Measurements from ENCODE around the gene LRIG3.
A peak's percentile ranks its signal among the peaks of the same experiment; 100 is the strongest.
"Not testable (repeated sequence)": the region's sequence is repeated elsewhere in the genome, so short reads cannot be mapped to it uniquely, and the experiment has no call there.

Gene LRIG3

GRCh38 chr12:58920102-58920960 is at the start of gene LRIG3:
LRIG3 (minus strand) TSS chr12:58920504; CDS start chr12:58920235, 269 bp downstream.
- DNase-seq = peak; percentile 6

GRCh38 chr12:58969237-58969636 is 48.9 kb upstream of the LRIG3 start:
- no peak for DNase-seq

GRCh38 chr12:58967561-58967960 is 47.3 kb upstream of the LRIG3 start:
- DNase-seq = no peak

- no peak for DNase-seq
Measured at GRCh38 chr12:58966939-58967338, 46.6 kb upstream of the LRIG3 start.

GRCh38 chr12:58965568-58965967 is 45.3 kb upstream of the LRIG3 start:
- no peak for DNase-seq

GRCh38 chr12:58963844-58964243 is 43.5 kb upstream of the LRIG3 start:
- DNase-seq = no peak

GRCh38 chr12:58961906-58962305 is 41.6 kb upstream of the LRIG3 start:
- DNase-seq = no peak

GRCh38 chr12:58961166-58961565 is 40.9 kb upstream of the LRIG3 start:
- DNase-seq = no peak

- no peak for DNase-seq
Measured at GRCh38 chr12:58959639-58960300, 39.5 kb upstream of the LRIG3 start.

GRCh38 chr12:58957298-58957697 is 37.0 kb upstream of the LRIG3 start:
- DNase-seq = no peak

- no peak for DNase-seq
Measured at GRCh38 chr12:58955849-58956248, 35.5 kb upstream of the LRIG3 start.

GRCh38 chr12:58954002-58954401 is 33.7 kb upstream of the LRIG3 start:
- no peak for DNase-seq

GRCh38 chr12:58950739-58951100 is 30.4 kb upstream of the LRIG3 start:
- DNase-seq = no peak

- not testable (repeated sequence) for DNase-seq
Measured at GRCh38 chr12:58949954-58950738, 29.8 kb upstream of the LRIG3 start.

- DNase-seq = no peak
Measured at GRCh38 chr12:58943079-58943478, 22.8 kb upstream of the LRIG3 start.

GRCh38 chr12:58942345-58942744 is 22.0 kb upstream of the LRIG3 start:
- DNase-seq = no peak

GRCh38 chr12:58939399-58940100 is 19.2 kb upstream of the LRIG3 start:
- DNase-seq = no peak

GRCh38 chr12:58938440-58938839 is 18.1 kb upstream of the LRIG3 start:
- DNase-seq = no peak

- DNase-seq = no peak
Measured at GRCh38 chr12:58934528-58934927, 14.2 kb upstream of the LRIG3 start.

GRCh38 chr12:58932806-58933681 is 12.7 kb upstream of the LRIG3 start:
- DNase-seq = no peak

- DNase-seq = no peak
Measured at GRCh38 chr12:58931518-58931917, 11.2 kb upstream of the LRIG3 start.

- no peak for DNase-seq
Measured at GRCh38 chr12:58930770-58931324, 10.5 kb upstream of the LRIG3 start.

Measured in DMS79 (cell line).